ENCODE results near the gene PASD1.

DNA sequence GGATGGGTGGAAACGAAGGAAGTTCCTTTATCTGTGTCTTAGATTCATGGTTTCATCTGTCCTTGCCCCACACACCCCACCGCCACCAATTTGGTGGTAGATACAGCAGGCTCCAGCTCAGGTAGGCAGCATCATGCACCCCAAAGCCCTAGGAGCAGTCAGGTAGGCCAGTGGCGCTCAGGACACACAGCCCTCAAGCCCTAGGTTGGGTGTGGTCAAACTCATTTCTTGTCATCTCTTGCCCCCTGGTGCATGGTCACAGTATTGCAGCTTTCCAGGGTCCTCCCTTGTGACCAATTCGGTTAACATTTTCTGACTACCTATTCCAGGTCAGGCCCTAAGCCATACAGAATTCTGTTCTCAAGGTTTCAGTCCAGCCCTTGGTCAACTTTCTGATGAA lies 117.3 kb downstream of the PASD1 start:
- TF ChIP-seq, protein P1, sequence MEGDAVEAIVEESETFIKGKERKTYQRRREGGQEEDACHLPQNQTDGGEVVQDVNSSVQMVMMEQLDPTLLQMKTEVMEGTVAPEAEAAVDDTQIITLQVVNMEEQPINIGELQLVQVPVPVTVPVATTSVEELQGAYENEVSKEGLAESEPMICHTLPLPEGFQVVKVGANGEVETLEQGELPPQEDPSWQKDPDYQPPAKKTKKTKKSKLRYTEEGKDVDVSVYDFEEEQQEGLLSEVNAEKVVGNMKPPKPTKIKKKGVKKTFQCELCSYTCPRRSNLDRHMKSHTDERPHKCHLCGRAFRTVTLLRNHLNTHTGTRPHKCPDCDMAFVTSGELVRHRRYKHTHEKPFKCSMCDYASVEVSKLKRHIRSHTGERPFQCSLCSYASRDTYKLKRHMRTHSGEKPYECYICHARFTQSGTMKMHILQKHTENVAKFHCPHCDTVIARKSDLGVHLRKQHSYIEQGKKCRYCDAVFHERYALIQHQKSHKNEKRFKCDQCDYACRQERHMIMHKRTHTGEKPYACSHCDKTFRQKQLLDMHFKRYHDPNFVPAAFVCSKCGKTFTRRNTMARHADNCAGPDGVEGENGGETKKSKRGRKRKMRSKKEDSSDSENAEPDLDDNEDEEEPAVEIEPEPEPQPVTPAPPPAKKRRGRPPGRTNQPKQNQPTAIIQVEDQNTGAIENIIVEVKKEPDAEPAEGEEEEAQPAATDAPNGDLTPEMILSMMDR (conservative IDR thresholded peaks at IDR 0.05; ENCODE audit: low read depth, low read length) = peak; percentile 61
- TF ChIP-seq EZH2 (IDR thresholded peaks at IDR 0.05; ENCODE audit: low read length, unreplicated experiment) = no peak
- TF ChIP-seq EZH2phosphoT487 (IDR thresholded peaks at IDR 0.05; ENCODE audit: borderline replicate concordance, low read length) = no peak
